Measurements from ENCODE around the gene ABCB9. TPM values are rescaled to one million over a fixed set of nuclear protein-coding genes. Genes with fewer than 3 reads are reported as not detected.

ABCB9 gene
- total RNA-seq, 1 experiment from 2014 or later = 4.6 TPM

DNA sequence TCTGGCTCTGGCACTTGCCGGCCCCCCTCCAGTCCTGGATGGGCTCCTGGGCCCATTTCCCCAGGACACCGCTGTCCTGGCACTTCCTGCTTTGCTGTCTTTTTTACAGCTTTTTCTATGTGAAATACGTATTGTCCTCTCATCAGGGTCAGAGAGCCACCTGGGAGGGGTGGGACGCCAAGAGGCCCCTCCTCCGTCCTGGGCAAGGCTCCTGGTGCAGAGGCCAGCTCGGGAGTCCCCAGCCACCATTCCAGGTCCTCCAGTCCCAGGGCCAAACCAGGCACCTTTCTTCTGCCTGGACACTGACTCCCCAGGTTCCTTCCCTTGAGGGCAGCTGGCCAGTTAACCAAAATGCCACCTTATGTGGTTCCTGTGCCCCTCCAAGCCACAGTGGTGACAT is 37.0 kb upstream of the ABCB9 start:
- no peak overlapping the region for H4K91ac ChIP-seq (ENCODE audit: insufficient read length, low read depth, low read length)
- no peak for DNase-seq
- no peak overlapping the region for H3K27ac Mint-ChIP-seq

More for the DNA sequence above, 37.0 kb upstream of the ABCB9 start:
- H3K79me2 ChIP-seq (ENCODE audit: insufficient read depth, low read length) = no peaks in the 10 kb centered on the region
- no peak overlapping the region for H3K56ac ChIP-seq (ENCODE audit: insufficient read length, low read depth, low read length)
- Mint-ChIP-seq H3K9me3 (no peaks in the 10 kb centered on the region), H3K4me1 (no peaks in the 10 kb centered on the region), H3K27me3 (ENCODE audit: low read depth) (peaks cover 2% of the 10 kb centered on the region), H3K36me3 (ENCODE audit: insufficient read depth in 1 of 3, low read depth in 3 of 3) (no peaks in the 10 kb centered on the region), H3K4me3 (no peak overlapping the region)
- no peak overlapping the region for H3K23ac ChIP-seq (ENCODE audit: insufficient read length, low read depth, low read length)
- no peak overlapping the region for H3T11ph ChIP-seq (ENCODE audit: low read length)
- no peak overlapping the region for H2AFZ ChIP-seq (ENCODE audit: low read length)
- no peaks in the 10 kb centered on the region for H3K9me3 ChIP-seq (ENCODE audit: control insufficient read depth, low read depth, low read length)
- TF ChIP-seq, protein P1, sequence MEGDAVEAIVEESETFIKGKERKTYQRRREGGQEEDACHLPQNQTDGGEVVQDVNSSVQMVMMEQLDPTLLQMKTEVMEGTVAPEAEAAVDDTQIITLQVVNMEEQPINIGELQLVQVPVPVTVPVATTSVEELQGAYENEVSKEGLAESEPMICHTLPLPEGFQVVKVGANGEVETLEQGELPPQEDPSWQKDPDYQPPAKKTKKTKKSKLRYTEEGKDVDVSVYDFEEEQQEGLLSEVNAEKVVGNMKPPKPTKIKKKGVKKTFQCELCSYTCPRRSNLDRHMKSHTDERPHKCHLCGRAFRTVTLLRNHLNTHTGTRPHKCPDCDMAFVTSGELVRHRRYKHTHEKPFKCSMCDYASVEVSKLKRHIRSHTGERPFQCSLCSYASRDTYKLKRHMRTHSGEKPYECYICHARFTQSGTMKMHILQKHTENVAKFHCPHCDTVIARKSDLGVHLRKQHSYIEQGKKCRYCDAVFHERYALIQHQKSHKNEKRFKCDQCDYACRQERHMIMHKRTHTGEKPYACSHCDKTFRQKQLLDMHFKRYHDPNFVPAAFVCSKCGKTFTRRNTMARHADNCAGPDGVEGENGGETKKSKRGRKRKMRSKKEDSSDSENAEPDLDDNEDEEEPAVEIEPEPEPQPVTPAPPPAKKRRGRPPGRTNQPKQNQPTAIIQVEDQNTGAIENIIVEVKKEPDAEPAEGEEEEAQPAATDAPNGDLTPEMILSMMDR (conservative IDR thresholded peaks at IDR 0.05) = no peak
- H3K23me2 ChIP-seq (ENCODE audit: insufficient read length, low read depth, low read length, poor library complexity, severe bottlenecking) = no peaks in the 10 kb centered on the region
- H2BK15ac ChIP-seq (ENCODE audit: low read depth, low read length) = no peak overlapping the region
- H2BK20ac ChIP-seq (ENCODE audit: low read depth, low read length, poor library complexity, severe bottlenecking) = no peak overlapping the region
- no peak overlapping the region for H4K8ac ChIP-seq (replicated peaks; ENCODE audit: insufficient read length, low read depth, low read length)
- no peak overlapping the region for H3K18ac ChIP-seq (ENCODE audit: insufficient read length, low read depth, low read length)
- no peaks in the 10 kb centered on the region for H3K4me1 ChIP-seq (ENCODE audit: insufficient read depth, low read length)
- H3K79me1 ChIP-seq (ENCODE audit: insufficient read depth, low read depth, low read length, poor library complexity, severe bottlenecking) = no peaks in the 10 kb centered on the region
- H4K5ac ChIP-seq (ENCODE audit: insufficient read length, low read depth, low read length) = no peak overlapping the region
- WGBS (ENCODE audit: extremely low coverage, insufficient read length, low lambda C conversion rate) = no CpG with 5 or more reads among the region's 6 CpGs
- H2AK5ac ChIP-seq (ENCODE audit: insufficient read length, low read length) = no peak overlapping the region
- H3K27me3 ChIP-seq (ENCODE audit: insufficient read depth, low read length) = no peaks in the 10 kb centered on the region
- no peak overlapping the region for H3K4me2 ChIP-seq (ENCODE audit: insufficient read depth, insufficient read length, low read length)
- H3K27ac ChIP-seq (ENCODE audit: insufficient read length, low read depth, low read length) = no peak overlapping the region
- no peak overlapping the region for H2BK120ac ChIP-seq (ENCODE audit: low read depth, low read length, poor library complexity, severe bottlenecking)
- H2BK12ac ChIP-seq (ENCODE audit: insufficient read length, low read depth, low read length) = no peak overlapping the region
- H3K14ac ChIP-seq (ENCODE audit: insufficient read depth, low read length) = no peak overlapping the region
- H3K4ac ChIP-seq (ENCODE audit: low read depth, low read length) = no peak overlapping the region
- no peak overlapping the region for H2BK5ac ChIP-seq (ENCODE audit: insufficient read length, low read length)
- no peaks in the 10 kb centered on the region for H4K20me1 ChIP-seq (ENCODE audit: control insufficient read depth, insufficient read depth, insufficient read length)
- H3K9ac ChIP-seq (ENCODE audit: extremely low read depth, insufficient read length, low read length) = no peak overlapping the region
